ENCODE results near the gene ASPG. TPM values are rescaled to one million over a fixed set of nuclear protein-coding genes. Genes with fewer than 3 reads are reported as not detected.

Gene ASPG
- polyA plus RNA-seq, 1 donor from 2014 or later, result 0.16 TPM

- no peak overlapping the region for H3K9ac ChIP-seq (ENCODE audit: low read length)
- H3K36me3 ChIP-seq (ENCODE audit: insufficient read depth, low read length), result no peaks in the 10 kb centered on the region
- H4K20me1 ChIP-seq (ENCODE audit: insufficient read depth), result no peaks in the 10 kb centered on the region
- peaks cover 21% of the 10 kb centered on the region for H3K79me2 ChIP-seq (replicated peaks; ENCODE audit: insufficient read depth, low read length)
- no peak overlapping the region for H2AFZ ChIP-seq (ENCODE audit: low read depth, low read length)
- peaks cover 5% of the 10 kb centered on the region for H3K27me3 ChIP-seq (ENCODE audit: insufficient read depth, low read depth, low read length)
- no peak overlapping the region for H3K4me3 ChIP-seq (ENCODE audit: low read length)
- H3K27ac ChIP-seq (ENCODE audit: low read length), result no peak overlapping the region
- TF ChIP-seq SMC3 (conservative IDR thresholded peaks at IDR 0.05; ENCODE audit: poor library complexity), result no peak
- no peak for TF ChIP-seq CTCF (IDR thresholded peaks at IDR 0.05; ENCODE audit: poor library complexity, severe bottlenecking)
- no peak for TF ChIP-seq MXI1 (conservative IDR thresholded peaks at IDR 0.05; ENCODE audit: poor library complexity, severe bottlenecking)
- no peak for TF ChIP-seq POLR2AphosphoS5 (IDR thresholded peaks at IDR 0.05)
- TF ChIP-seq TAF1 (IDR thresholded peaks at IDR 0.05; ENCODE audit: low read depth), result no peak
- no peak for TF ChIP-seq RAD21 (conservative IDR thresholded peaks at IDR 0.05)
- no peak for TF ChIP-seq EZH2 (IDR thresholded peaks at IDR 0.05; ENCODE audit: borderline replicate concordance, insufficient read depth, low read length, poor library complexity, severe bottlenecking)
- TF ChIP-seq REST (IDR thresholded peaks at IDR 0.05; ENCODE audit: borderline replicate concordance), result no peak
- no peak for TF ChIP-seq EP300 (conservative IDR thresholded peaks at IDR 0.05; ENCODE audit: poor library complexity, severe bottlenecking)
- no peaks in the 10 kb centered on the region for H3F3A ChIP-seq (ENCODE audit: insufficient read depth, low read length, poor library complexity, severe bottlenecking)
- H3K4me2 ChIP-seq (ENCODE audit: low read length), result no peak overlapping the region
- no peaks in the 10 kb centered on the region for H3K9me3 ChIP-seq (ENCODE audit: low read length)
- H3K9me2 ChIP-seq (ENCODE audit: insufficient read depth, low read length), result no peaks in the 10 kb centered on the region
Observed at GRCh38 chr14:104142946-104143470, 57.5 kb downstream of the ASPG start.

- H3K27me3 ChIP-seq (ENCODE audit: insufficient read depth, low read depth, low read length), result peaks cover 5% of the 10 kb centered on the region
- no peaks in the 10 kb centered on the region for H3K36me3 ChIP-seq (ENCODE audit: insufficient read depth, low read length)
- H3K9ac ChIP-seq (ENCODE audit: low read length), result no peak overlapping the region
- H4K20me1 ChIP-seq (ENCODE audit: insufficient read depth), result no peaks in the 10 kb centered on the region
- TF ChIP-seq EP300 (conservative IDR thresholded peaks at IDR 0.05; ENCODE audit: poor library complexity, severe bottlenecking) (no peak), RAD21 (conservative IDR thresholded peaks at IDR 0.05) (no peak), MXI1 (conservative IDR thresholded peaks at IDR 0.05; ENCODE audit: poor library complexity, severe bottlenecking) (no peak), POLR2AphosphoS5 (IDR thresholded peaks at IDR 0.05) (no peak), TAF1 (IDR thresholded peaks at IDR 0.05; ENCODE audit: low read depth) (no peak), REST (IDR thresholded peaks at IDR 0.05; ENCODE audit: borderline replicate concordance) (no peak), SMC3 (conservative IDR thresholded peaks at IDR 0.05; ENCODE audit: poor library complexity) (no peak), EZH2 (IDR thresholded peaks at IDR 0.05; ENCODE audit: borderline replicate concordance, insufficient read depth, low read length, poor library complexity, severe bottlenecking) (no peak), CTCF (IDR thresholded peaks at IDR 0.05; ENCODE audit: poor library complexity, severe bottlenecking) (no peak)
- H3K79me2 ChIP-seq (replicated peaks; ENCODE audit: insufficient read depth, low read length), result peaks cover 21% of the 10 kb centered on the region
- no peaks in the 10 kb centered on the region for H3F3A ChIP-seq (ENCODE audit: insufficient read depth, low read length, poor library complexity, severe bottlenecking)
- no peaks in the 10 kb centered on the region for H3K9me3 ChIP-seq (ENCODE audit: low read length)
- no peak overlapping the region for H3K27ac ChIP-seq (ENCODE audit: low read length)
- no peak overlapping the region for H3K4me2 ChIP-seq (ENCODE audit: low read length)
- H3K4me3 ChIP-seq (ENCODE audit: low read length), result no peak overlapping the region
- no peaks in the 10 kb centered on the region for H3K9me2 ChIP-seq (ENCODE audit: insufficient read depth, low read length)
- H2AFZ ChIP-seq (ENCODE audit: low read depth, low read length), result no peak overlapping the region
Observed at GRCh38 chr14:104143521-104144452, 58.3 kb downstream of the ASPG start.

Measured in neural cell (in vitro differentiated cells).